HG03135 (cell line): ENCODE measurements around the gene VAV1.
A peak's percentile ranks its signal among the peaks of the same experiment; 100 is the strongest.

Source experiments
- ATAC-seq: cut with Tn5 transposase; IDR thresholded peaks from one replicate; pipeline ENCODE4 v1.9.1; 2021; ENCODE audit warnings: mild to moderate bottlenecking, moderate library complexity; ENCODE audit not compliant: unreplicated experiment

VAV1 gene

GRCh38 chr19:6772028-6772865, at the start of gene VAV1:
Gene VAV1 (plus strand): TSS chr19:6772708. CDS start chr19:6772808, 100 bp downstream.
- peak; percentile 38 for ATAC-seq

- ATAC-seq, result no peak
These were observed 49.3 kb upstream of the VAV1 start for GRCh38 chr19:6723108-6723618.

GRCh38 chr19:6723738-6724137, 48.8 kb upstream of the VAV1 start:
- no peak for ATAC-seq

- ATAC-seq, result no peak
These were observed 47.6 kb upstream of the VAV1 start for GRCh38 chr19:6724631-6725492.

- ATAC-seq, result no peak
These were observed 46.8 kb upstream of the VAV1 start for GRCh38 chr19:6725513-6726231.

- no peak for ATAC-seq
These were observed 44.2 kb upstream of the VAV1 start for GRCh38 chr19:6728346-6728745.

- ATAC-seq, result no peak
These were observed 42.8 kb upstream of the VAV1 start for GRCh38 chr19:6729573-6730152.

GRCh38 chr19:6730153-6730804, 42.2 kb upstream of the VAV1 start:
- ATAC-seq, result no peak

- no peak for ATAC-seq
These were observed 41.4 kb upstream of the VAV1 start for GRCh38 chr19:6730941-6731670.

GRCh38 chr19:6731822-6732221, 40.7 kb upstream of the VAV1 start:
- no peak for ATAC-seq

GRCh38 chr19:6732803-6733337, 39.6 kb upstream of the VAV1 start:
- no peak for ATAC-seq

GRCh38 chr19:6733338-6734095, 39.0 kb upstream of the VAV1 start:
- ATAC-seq, result no peak

- no peak for ATAC-seq
These were observed 38.3 kb upstream of the VAV1 start for GRCh38 chr19:6734096-6734696.

GRCh38 chr19:6735181-6735911, 37.2 kb upstream of the VAV1 start:
- ATAC-seq, result no peak

- ATAC-seq, result peak; percentile 19
These were observed 36.2 kb upstream of the VAV1 start for GRCh38 chr19:6736169-6736916.

GRCh38 chr19:6736917-6737283, 35.6 kb upstream of the VAV1 start:
- ATAC-seq, result no peak
